Measurements from ENCODE around the gene LMO4. TPM values are rescaled to one million over a fixed set of nuclear protein-coding genes. Genes with fewer than 3 reads are reported as not detected.

LMO4 gene
- total RNA-seq, 1 donor = 61.9 TPM

GRCh38 chr1:87346130-87346814 lies 17.6 kb downstream of the LMO4 start:
- DNase-seq (ENCODE audit: insufficient read length, low spot score, missing footprints) = no peak
- Histone ChIP-seq H3K27me3 (ENCODE audit: insufficient read depth, low read length) (no peaks in the 10 kb centered on the region), H3K4me2 (ENCODE audit: insufficient read depth, low read length) (no peak overlapping the region), H3K4me3 (ENCODE audit: insufficient read depth, low read length) (no peak overlapping the region), H4K20me1 (ENCODE audit: insufficient read depth, low read length) (no peaks in the 10 kb centered on the region), H3K4me1 (ENCODE audit: insufficient read depth, low read length) (no peaks in the 10 kb centered on the region), H2AFZ (ENCODE audit: low read length) (no peak overlapping the region), H3K27ac (ENCODE audit: low read depth, low read length) (no peak overlapping the region), H3K79me2 (ENCODE audit: insufficient read depth, low read length) (peaks cover 12% of the 10 kb centered on the region), H3K9me3 (ENCODE audit: low read depth, low read length) (no peaks in the 10 kb centered on the region), H3K36me3 (ENCODE audit: insufficient read depth, low read length) (peaks cover 49% of the 10 kb centered on the region)
- TF ChIP-seq CTCF (IDR thresholded peaks at IDR 0.05; ENCODE audit: extremely low read depth, low read depth, low read length) = no peak

- Histone ChIP-seq H3K27me3 (ENCODE audit: insufficient read depth, low read length) (no peaks in the 10 kb centered on the region), H3K4me2 (ENCODE audit: insufficient read depth, low read length) (no peak overlapping the region), H3K4me3 (ENCODE audit: insufficient read depth, low read length) (no peak overlapping the region), H2AFZ (ENCODE audit: low read length) (no peak overlapping the region), H3K9me3 (ENCODE audit: low read depth, low read length) (no peaks in the 10 kb centered on the region), H4K20me1 (ENCODE audit: insufficient read depth, low read length) (no peaks in the 10 kb centered on the region), H3K4me1 (ENCODE audit: insufficient read depth, low read length) (no peaks in the 10 kb centered on the region), H3K79me2 (ENCODE audit: insufficient read depth, low read length) (no peaks in the 10 kb centered on the region), H3K36me3 (ENCODE audit: insufficient read depth, low read length) (peaks cover 27% of the 10 kb centered on the region), H3K27ac (ENCODE audit: low read depth, low read length) (no peak overlapping the region)
- TF ChIP-seq CTCF (IDR thresholded peaks at IDR 0.05; ENCODE audit: extremely low read depth, low read depth, low read length) = no peak
- DNase-seq (ENCODE audit: insufficient read length, low spot score, missing footprints) = no peak
Observed at GRCh38 chr1:87348341-87349019, 19.8 kb downstream of the LMO4 start.

GRCh38 chr1:87349036-87349435 lies 20.4 kb downstream of the LMO4 start:
- Histone ChIP-seq H3K27ac (ENCODE audit: low read depth, low read length) (no peak overlapping the region), H2AFZ (ENCODE audit: low read length) (no peak overlapping the region), H3K4me2 (ENCODE audit: insufficient read depth, low read length) (no peak overlapping the region), H3K4me1 (ENCODE audit: insufficient read depth, low read length) (no peaks in the 10 kb centered on the region), H3K4me3 (ENCODE audit: insufficient read depth, low read length) (no peak overlapping the region), H3K79me2 (ENCODE audit: insufficient read depth, low read length) (no peaks in the 10 kb centered on the region), H3K9me3 (ENCODE audit: low read depth, low read length) (no peaks in the 10 kb centered on the region), H3K36me3 (ENCODE audit: insufficient read depth, low read length) (peaks cover 22% of the 10 kb centered on the region), H3K27me3 (ENCODE audit: insufficient read depth, low read length) (no peaks in the 10 kb centered on the region), H4K20me1 (ENCODE audit: insufficient read depth, low read length) (no peaks in the 10 kb centered on the region)
- TF ChIP-seq CTCF (IDR thresholded peaks at IDR 0.05; ENCODE audit: extremely low read depth, low read depth, low read length) = no peak
- DNase-seq (ENCODE audit: insufficient read length, low spot score, missing footprints) = no peak

DNA sequence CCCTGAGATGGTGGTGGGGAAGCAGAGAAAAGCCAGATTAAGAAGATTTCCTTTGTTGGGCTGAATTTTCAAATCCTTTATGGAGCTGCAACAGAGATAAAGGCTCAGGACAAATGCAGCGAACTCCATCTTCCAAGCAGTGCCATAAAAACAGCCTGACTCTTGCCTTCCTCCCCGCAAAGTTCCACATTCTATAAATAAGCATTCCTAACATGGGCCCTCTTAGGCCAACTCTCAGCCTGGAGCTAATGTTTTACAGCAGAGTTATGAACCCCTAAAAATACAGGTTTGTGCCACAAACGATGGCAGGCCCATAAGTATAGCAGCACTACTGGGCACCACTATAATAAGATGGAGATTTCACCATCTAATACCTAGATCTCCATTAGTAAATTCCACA lies 27.2 kb downstream of the LMO4 start:
- DNase-seq (ENCODE audit: insufficient read length, low spot score, missing footprints) = no peak
- no peaks in the 10 kb centered on the region for H3K4me1 ChIP-seq (ENCODE audit: insufficient read depth, low read length)
- no peaks in the 10 kb centered on the region for H3K27me3 ChIP-seq (ENCODE audit: insufficient read depth, low read length)
- no peak overlapping the region for H2AFZ ChIP-seq (ENCODE audit: low read length)
- H3K4me2 ChIP-seq (ENCODE audit: insufficient read depth, low read length) = no peak overlapping the region
- no peak overlapping the region for H3K27ac ChIP-seq (ENCODE audit: low read depth, low read length)
- no peak for TF ChIP-seq CTCF (IDR thresholded peaks at IDR 0.05; ENCODE audit: extremely low read depth, low read depth, low read length)
- no peaks in the 10 kb centered on the region for H3K36me3 ChIP-seq (ENCODE audit: insufficient read depth, low read length)
- H3K79me2 ChIP-seq (ENCODE audit: insufficient read depth, low read length) = no peaks in the 10 kb centered on the region
- H4K20me1 ChIP-seq (ENCODE audit: insufficient read depth, low read length) = no peaks in the 10 kb centered on the region
- no peaks in the 10 kb centered on the region for H3K9me3 ChIP-seq (ENCODE audit: low read depth, low read length)
- H3K4me3 ChIP-seq (ENCODE audit: insufficient read depth, low read length) = no peak overlapping the region

Data from osteoblast (primary cell).